ENCODE data around the gene LSM12.
"Not testable (repeated sequence)": the region's sequence is repeated elsewhere in the genome, so short reads cannot be mapped to it uniquely, and the experiment has no call there.

Gene LSM12

GRCh38 chr17:44006598-44007345 lies 59.7 kb downstream of the LSM12 start:
- peak; percentile 77 for FAIRE-seq

- FAIRE-seq, result no peak
These were observed 60.2 kb downstream of the LSM12 start for GRCh38 chr17:44006272-44006597.

GRCh38 chr17:44005527-44006271 lies 60.8 kb downstream of the LSM12 start:
- no peak for FAIRE-seq

GRCh38 chr17:44004761-44005526 lies 61.5 kb downstream of the LSM12 start:
- no peak for FAIRE-seq

- FAIRE-seq, result no peak
These were observed 62.3 kb downstream of the LSM12 start, which contains the start of gene NAGS for GRCh38 chr17:44004077-44004760. Gene NAGS, plus strand, starts transcription at chr17:44004622. Its CDS starts 42 bp downstream, at chr17:44004664.

- no peak for FAIRE-seq
These were observed 64.2 kb downstream of the LSM12 start for GRCh38 chr17:44002141-44002848.

- FAIRE-seq, result no peak
These were observed 65.0 kb downstream of the LSM12 start for GRCh38 chr17:44001461-44001920.

- FAIRE-seq, result no peak
These were observed 65.5 kb downstream of the LSM12 start for GRCh38 chr17:44000871-44001460.

GRCh38 chr17:44000141-44000860 lies 66.2 kb downstream of the LSM12 start:
- FAIRE-seq, result no peak

GRCh38 chr17:43999024-43999423 lies 67.4 kb downstream of the LSM12 start:
- FAIRE-seq, result no peak

- FAIRE-seq, result no peak
These were observed 67.9 kb downstream of the LSM12 start for GRCh38 chr17:43998552-43998951.

GRCh38 chr17:43997180-43997579 lies 69.3 kb downstream of the LSM12 start:
- not testable (repeated sequence) for FAIRE-seq

GRCh38 chr17:43995150-43995471 lies 71.4 kb downstream of the LSM12 start:
- FAIRE-seq, result no peak

GRCh38 chr17:43994272-43995149 lies 72.0 kb downstream of the LSM12 start:
- FAIRE-seq, result no peak

GRCh38 chr17:43992641-43993040 lies 73.8 kb downstream of the LSM12 start:
- FAIRE-seq, result no peak

GRCh38 chr17:43988301-43988700 lies 78.2 kb downstream of the LSM12 start:
- no peak for FAIRE-seq

- FAIRE-seq, result no peak
These were observed 79.1 kb downstream of the LSM12 start for GRCh38 chr17:43987131-43988021.

- FAIRE-seq, result no peak
These were observed 80.1 kb downstream of the LSM12 start for GRCh38 chr17:43986225-43986981.
